Activated naive CD4-positive, alpha-beta T cell treated with anti-CD3 and anti-CD28 coated beads, Interleukin-2, amount 10 ng/mL, durations not matched to agents 7 days and 5 days (primary cell): Measurements from ENCODE around the gene XBP1.
"Not testable (repeated sequence)": the region's sequence is repeated elsewhere in the genome, so short reads cannot be mapped to it uniquely, and the experiment has no call there.

Experiments
- CTCF ChIA-PET: fragments of 350-600 bp; sonication (Branson Sonifier 250); formaldehyde crosslinking; loops from one replicate; lab custom pipeline; 2021; ENCODE audit warnings: antibody characterized with exemption; lab: Charles Lee
- DNase-seq: peaks from one replicate; pipeline ENCODE4 v3.0.0-alpha.2; 2020
- H3K27ac Mint-ChIP-seq: one replicate; pipeline ENCODE4 v1.8.0; 2021; ENCODE audit warnings: mild to moderate bottlenecking, moderate library complexity, mixed read lengths
- H3K27me3 Mint-ChIP-seq: one replicate; pipeline ENCODE4 v1.8.0; 2021; ENCODE audit warnings: mild to moderate bottlenecking, mixed read lengths
- H3K36me3 Mint-ChIP-seq: one replicate; pipeline ENCODE4 v1.8.0; 2021; ENCODE audit warnings: mixed read lengths
- H3K4me1 Mint-ChIP-seq: one replicate; pipeline ENCODE4 v1.8.0; 2021; ENCODE audit warnings: mixed read lengths
- H3K4me3 Mint-ChIP-seq: one replicate; pipeline ENCODE4 v1.8.0; 2021; ENCODE audit warnings: mild to moderate bottlenecking, moderate library complexity, mixed read lengths
- H3K9me3 Mint-ChIP-seq: one replicate; pipeline ENCODE4 v1.8.0; 2021; ENCODE audit warnings: mixed read lengths

Gene XBP1

GRCh38 chr22:28769394-28770085 is 30.8 kb downstream of the XBP1 start:
- H3K36me3 Mint-ChIP-seq: peaks cover 8% of the 10 kb centered on the region
- CTCF ChIA-PET: no interaction called here
- no peak overlapping the region for H3K27ac Mint-ChIP-seq
- peaks cover 15% of the 10 kb centered on the region for H3K4me1 Mint-ChIP-seq
- peaks cover 6% of the 10 kb centered on the region for H3K9me3 Mint-ChIP-seq
- DNase-seq: no peak
- H3K27me3 Mint-ChIP-seq: peaks cover 25% of the 10 kb centered on the region
- H3K4me3 Mint-ChIP-seq: no peak overlapping the region

GRCh38 chr22:28768701-28769393 is 31.5 kb downstream of the XBP1 start:
- H3K4me1 Mint-ChIP-seq: peaks cover 10% of the 10 kb centered on the region
- peaks cover 31% of the 10 kb centered on the region for H3K27me3 Mint-ChIP-seq
- CTCF ChIA-PET: no interaction called here
- H3K4me3 Mint-ChIP-seq: no peak overlapping the region
- H3K27ac Mint-ChIP-seq: no peak overlapping the region
- H3K36me3 Mint-ChIP-seq: peaks cover 6% of the 10 kb centered on the region
- H3K9me3 Mint-ChIP-seq: peaks cover 6% of the 10 kb centered on the region
- no peak for DNase-seq

GRCh38 chr22:28766628-28767027 is 33.7 kb downstream of the XBP1 start:
- Mint-ChIP-seq H3K36me3 (no peaks in the 10 kb centered on the region), H3K27ac (no peak overlapping the region), H3K4me1 (no peaks in the 10 kb centered on the region), H3K4me3 (no peak overlapping the region), H3K9me3 (peaks cover 6% of the 10 kb centered on the region), H3K27me3 (peaks cover 33% of the 10 kb centered on the region)
- no peak for DNase-seq
- CTCF ChIA-PET: interaction anchor here (0.6 kb wide), 1 partner anchor 87 kb away, joined by 3 read pairs; no protein-coding TSS in a partner anchor

GRCh38 chr22:28762000-28762399 is 38.4 kb downstream of the XBP1 start:
- H3K9me3 Mint-ChIP-seq, H3K4me3 Mint-ChIP-seq, DNase-seq, H3K27ac Mint-ChIP-seq, H3K4me1 Mint-ChIP-seq, H3K36me3 Mint-ChIP-seq, CTCF ChIA-PET: not testable (repeated sequence)
- peaks cover 32% of the 10 kb centered on the region for H3K27me3 Mint-ChIP-seq

- H3K4me3 Mint-ChIP-seq: no peak overlapping the region
- H3K27ac Mint-ChIP-seq: no peak overlapping the region
- H3K9me3 Mint-ChIP-seq: no peaks in the 10 kb centered on the region
- CTCF ChIA-PET: no interaction called here
- no peak for DNase-seq
- peaks cover 4% of the 10 kb centered on the region for H3K36me3 Mint-ChIP-seq
- H3K27me3 Mint-ChIP-seq: peaks cover 27% of the 10 kb centered on the region
- peaks cover 5% of the 10 kb centered on the region for H3K4me1 Mint-ChIP-seq
These were observed 39.0 kb downstream of the XBP1 start for GRCh38 chr22:28761449-28761755.

GRCh38 chr22:28759861-28760560 is 40.4 kb downstream of the XBP1 start:
- peaks cover 5% of the 10 kb centered on the region for H3K4me1 Mint-ChIP-seq
- CTCF ChIA-PET: no interaction called here
- peaks cover 17% of the 10 kb centered on the region for H3K27me3 Mint-ChIP-seq
- peaks cover 4% of the 10 kb centered on the region for H3K36me3 Mint-ChIP-seq
- DNase-seq: no peak
- no peak overlapping the region for H3K4me3 Mint-ChIP-seq
- H3K9me3 Mint-ChIP-seq: no peaks in the 10 kb centered on the region
- H3K27ac Mint-ChIP-seq: peak overlapping the region; percentile 11

- H3K27ac Mint-ChIP-seq, H3K4me3 Mint-ChIP-seq, H3K4me1 Mint-ChIP-seq, H3K27me3 Mint-ChIP-seq, H3K9me3 Mint-ChIP-seq, DNase-seq, CTCF ChIA-PET, H3K36me3 Mint-ChIP-seq: not testable (repeated sequence)
These were observed 45.9 kb downstream of the XBP1 start for GRCh38 chr22:28754512-28754911.

- Mint-ChIP-seq H3K27ac (no peak overlapping the region), H3K36me3 (peaks cover 25% of the 10 kb centered on the region), H3K4me3 (no peak overlapping the region), H3K27me3 (no peaks in the 10 kb centered on the region), H3K4me1 (peaks cover 18% of the 10 kb centered on the region), H3K9me3 (no peaks in the 10 kb centered on the region)
- DNase-seq: no peak
- CTCF ChIA-PET: no interaction called here
These were observed 49.9 kb downstream of the XBP1 start for GRCh38 chr22:28750471-28750881.
